Transverse colon (tissue), 3 donors: ENCODE results near the gene CYP1A1.

Experiments used
- POLR2A ChIP-seq: fragments of 450-650 bp; IDR thresholded peaks from one replicate; pipeline ENCODE4 v1.6.1; 2016; ENCODE audit warnings: antibody characterized with exemption, mild to moderate bottlenecking, moderate library complexity
- TF ChIP-seq, protein P1 (sequence below), 5 experiments: fragments of 200-600 bp in 3 of 5; fragments of 450-650 bp in 2 of 5; sonication (generic) in 3 of 5; IDR thresholded peaks; 1 replicate in 2 of 5; 2 replicates in 3 of 5; pipeline ENCODE4 v1.5.1; 2016 to 2017; ENCODE audit warnings: antibody characterized with exemption in 5 of 5, inconsistent platforms in 3 of 5, mild to moderate bottlenecking in 2 of 5, moderate library complexity in 1 of 5

- TF ChIP-seq, protein P1, sequence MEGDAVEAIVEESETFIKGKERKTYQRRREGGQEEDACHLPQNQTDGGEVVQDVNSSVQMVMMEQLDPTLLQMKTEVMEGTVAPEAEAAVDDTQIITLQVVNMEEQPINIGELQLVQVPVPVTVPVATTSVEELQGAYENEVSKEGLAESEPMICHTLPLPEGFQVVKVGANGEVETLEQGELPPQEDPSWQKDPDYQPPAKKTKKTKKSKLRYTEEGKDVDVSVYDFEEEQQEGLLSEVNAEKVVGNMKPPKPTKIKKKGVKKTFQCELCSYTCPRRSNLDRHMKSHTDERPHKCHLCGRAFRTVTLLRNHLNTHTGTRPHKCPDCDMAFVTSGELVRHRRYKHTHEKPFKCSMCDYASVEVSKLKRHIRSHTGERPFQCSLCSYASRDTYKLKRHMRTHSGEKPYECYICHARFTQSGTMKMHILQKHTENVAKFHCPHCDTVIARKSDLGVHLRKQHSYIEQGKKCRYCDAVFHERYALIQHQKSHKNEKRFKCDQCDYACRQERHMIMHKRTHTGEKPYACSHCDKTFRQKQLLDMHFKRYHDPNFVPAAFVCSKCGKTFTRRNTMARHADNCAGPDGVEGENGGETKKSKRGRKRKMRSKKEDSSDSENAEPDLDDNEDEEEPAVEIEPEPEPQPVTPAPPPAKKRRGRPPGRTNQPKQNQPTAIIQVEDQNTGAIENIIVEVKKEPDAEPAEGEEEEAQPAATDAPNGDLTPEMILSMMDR (IDR thresholded peaks at IDR 0.05): no peak
- no peak for TF ChIP-seq POLR2A
Observed at GRCh38 chr15:74742422-74742821, 17.1 kb upstream of the CYP1A1 start.
